Chondrocyte (in vitro differentiated cells): ENCODE measurements around the gene PLA2G2E. TPM values are rescaled to one million over a fixed set of nuclear protein-coding genes. Genes with fewer than 3 reads are reported as not detected.

ENCODE experiments used
- DNase-seq: peaks from one replicate; pipeline ENCODE4 v3.0.0; 2021; ENCODE audit warnings: mixed read lengths, low spot score
- H3K27ac Mint-ChIP-seq: one replicate; pipeline ENCODE4 v1.8.0; 2021; ENCODE audit warnings: mild to moderate bottlenecking, moderate library complexity, mixed read lengths; ENCODE audit not compliant: unreplicated experiment
- H3K27me3 Mint-ChIP-seq: 2 replicates; pipeline ENCODE4 v1.8.0; 2021; ENCODE audit warnings: low read depth, mixed read lengths
- H3K36me3 Mint-ChIP-seq: 2 replicates; pipeline ENCODE4 v1.8.0; 2021; ENCODE audit warnings: low read depth, mixed read lengths
- H3K4me1 Mint-ChIP-seq: 2 replicates; pipeline ENCODE4 v1.8.0; 2021; ENCODE audit warnings: low read depth, mild to moderate bottlenecking, mixed read lengths
- H3K4me3 Mint-ChIP-seq: one replicate; pipeline ENCODE4 v1.8.0; 2021; ENCODE audit warnings: mild to moderate bottlenecking, moderate library complexity, mixed read lengths; ENCODE audit not compliant: unreplicated experiment
- H3K9me3 Mint-ChIP-seq: 2 replicates; pipeline ENCODE4 v1.8.0; 2021; ENCODE audit warnings: low read depth, mixed read lengths
- CTCF ChIP-seq: fragments of 200-600 bp; sonication (generic); IDR thresholded peaks from 2 replicates; pipeline ENCODE4 v1.5.0; 2021; ENCODE audit warnings: antibody characterized with exemption, mild to moderate bottlenecking, moderate library complexity
- total RNA-seq: library from RNA; stranded (reverse); gene quantifications from 3 replicates; pipeline ENCODE4 v1.2.1, GENCODE V29; 2021

PLA2G2E gene
- total RNA-seq, 1 donor from 2014 or later, result not detected

- H3K9me3 Mint-ChIP-seq, result no peaks in the 10 kb centered on the region
- peak; percentile 31 for TF ChIP-seq CTCF
Observed at GRCh38 chr1:19872190-19872589, 51.2 kb downstream of the PLA2G2E start.

More at GRCh38 chr1:19872190-19872589, 51.2 kb downstream of the PLA2G2E start:
- no peak overlapping the region for H3K4me3 Mint-ChIP-seq
- peaks cover 4% of the 10 kb centered on the region for H3K4me1 Mint-ChIP-seq
- no peak for DNase-seq
- no peak overlapping the region for H3K27ac Mint-ChIP-seq
- H3K36me3 Mint-ChIP-seq, result no peaks in the 10 kb centered on the region
- peaks cover 9% of the 10 kb centered on the region for H3K27me3 Mint-ChIP-seq

Other genes starting within 250 kb of the PLA2G2E start
- gene TMCO4, start 123.7 kb downstream of the PLA2G2E start, total RNA-seq, result 8.0 to 10.0 TPM (median 8.3 TPM) in 3 replicates
- not detected in 3 replicates for gene RNF186, start 108.3 kb downstream of the PLA2G2E start, total RNA-seq
- 6.4 to 9.3 TPM (median 6.5 TPM) in 3 replicates for gene OTUD3, start 41.2 kb downstream of the PLA2G2E start, total RNA-seq
- gene PLA2G2A, start 56.0 kb upstream of the PLA2G2E start, total RNA-seq, result not detected in 3 replicates
- not detected in 3 replicates for gene PLA2G5, start 146.6 kb upstream of the PLA2G2E start, total RNA-seq
- gene PLA2G2D, start 195.9 kb upstream of the PLA2G2E start, total RNA-seq, result not detected in 3 replicates
- not detected in 3 replicates for gene PLA2G2F, start 215.7 kb upstream of the PLA2G2E start, total RNA-seq